Body of pancreas (tissue), 4 donors: ENCODE data around the gene TBCA. TPM values are rescaled to one million over a fixed set of nuclear protein-coding genes. Genes with fewer than 3 reads are reported as not detected.

Source experiments
- ATAC-seq: fragments of 150-250 bp; one replicate; pipeline ENCODE4 v1.9.1; 2016
- DNase-seq, 4 donors: peaks; one replicate each; pipeline ENCODE4 v3.0.0-alpha.2; 2019
- H3K27ac ChIP-seq, 4 donors: fragments of 200-600 bp; sonication (generic); 1 replicate in 3 of 4; 2 replicates in 1 of 4; pipeline versions ENCODE4 v1.5.1 to v1.6.1; 2016 to 2019; ENCODE audit warnings: mild to moderate bottlenecking in 1 of 4, mixed read lengths in 1 of 4, moderate library complexity in 1 of 4
- H3K27me3 ChIP-seq, 2 donors: fragments of 200-600 bp; sonication (generic); one replicate each; pipeline ENCODE4 v1.6.0; 2016; ENCODE audit warnings: mild to moderate bottlenecking in 1 of 2
- H3K36me3 ChIP-seq, 2 donors: fragments of 200-600 bp; sonication (generic); replicated peaks in 1 of 2; 2 replicates each; pipeline ENCODE4 v1.5.1; 2016; ENCODE audit warnings: low read depth in 2 of 2; ENCODE audit not compliant: insufficient read depth in 1 of 2
- H3K4me1 ChIP-seq: fragments of 200-600 bp; sonication (generic); one replicate; pipeline ENCODE4 v1.6.0; 2016
- H3K4me3 ChIP-seq, 2 donors: fragments of 200-600 bp; sonication (generic); 1 replicate in 1 of 2; 2 replicates in 1 of 2; pipeline ENCODE4 v1.5.1; 2016 to 2019
- H3K9me3 ChIP-seq, 3 donors: fragments of 200-600 bp; sonication (generic); 1 replicate in 2 of 3; 2 replicates in 1 of 3; pipeline ENCODE4 v1.5.1; 2016
- CTCF ChIP-seq, 7 experiments: fragments of 450-650 bp in 4 of 7; fragments of 200-600 bp in 3 of 7; sonication (generic) in 3 of 7; IDR thresholded peaks; one replicate each; pipeline ENCODE4 v1.5.1; 2016 to 2019; ENCODE audit warnings: antibody characterized with exemption in 7 of 7
- POLR2A ChIP-seq, 3 donors: fragments of 450-650 bp; IDR thresholded peaks; one replicate each; pipeline ENCODE4 v1.6.1; 2016; ENCODE audit warnings: antibody characterized with exemption in 3 of 3, mild to moderate bottlenecking in 2 of 3
- whole genome bisulfite sequencing, 2 donors: methylation state at CpG; one replicate each; pipeline ENCODE4 v1.1.5; 2017; 5-methylcytosine and 5-hydroxymethylcytosine counted together
- intact Hi-C: fragments of 100-400 bp; cut with DNase I; formaldehyde crosslinking; loops from one replicate; pipeline ENCODE4 v1.15.1; 2023
- total RNA-seq, 2 donors: library from RNA; depleted of rRNA; stranded (reverse); fragments of >200 nt; gene quantifications; one replicate each; pipeline ENCODE4 v1.1.0, GENCODE V29; 2016

The TBCA gene
- total RNA-seq, 2 donors from 2014 or later: 63.6 to 77.8 TPM

GRCh38 chr5:77725616-77726015 lies 50.5 kb downstream of the TBCA start:
- 68 to 80% methylated on average over 7 of the region's 7 CpGs for WGBS, 2 donors
- H3K36me3 ChIP-seq: no peaks in the 10 kb centered on the region

GRCh38 chr5:77724934-77725333 lies 51.2 kb downstream of the TBCA start:
- intact Hi-C loops: no loop called here
- Histone ChIP-seq H3K36me3 (no peaks in the 10 kb centered on the region), H3K27me3 (no peaks in the 10 kb centered on the region), H3K4me1 (no peaks in the 10 kb centered on the region), H3K4me3 (no peak overlapping the region), H3K27ac (no peak overlapping the region), H3K9me3 (no peaks in the 10 kb centered on the region)
- DNase-seq (no peak), ATAC-seq (no peak)
- 83 to 98% methylated on average over 5 of the region's 5 CpGs for WGBS, 2 donors
- no peak for TF ChIP-seq CTCF (IDR thresholded peaks at IDR 0.05)
- TF ChIP-seq POLR2A (IDR thresholded peaks at IDR 0.05): no peak

More at GRCh38 chr5:77725616-77726015, 50.5 kb downstream of the TBCA start:
- no peak for ATAC-seq
- H3K27me3 ChIP-seq: no peaks in the 10 kb centered on the region
- H3K9me3 ChIP-seq: no peaks in the 10 kb centered on the region
- intact Hi-C loops: no loop called here
- TF ChIP-seq POLR2A (IDR thresholded peaks at IDR 0.05) (no peak), CTCF (IDR thresholded peaks at IDR 0.05) (no peak)
- no peak overlapping the region for H3K27ac ChIP-seq
- no peak overlapping the region for H3K4me3 ChIP-seq
- DNase-seq: no peak
- no peaks in the 10 kb centered on the region for H3K4me1 ChIP-seq

GRCh38 chr5:77719666-77720363 lies 56.3 kb downstream of the TBCA start:
- Histone ChIP-seq H3K27ac (no peak overlapping the region), H3K9me3 (no peaks in the 10 kb centered on the region), H3K4me1 (no peaks in the 10 kb centered on the region), H3K4me3 (no peak overlapping the region), H3K36me3 (no peaks in the 10 kb centered on the region), H3K27me3 (no peaks in the 10 kb centered on the region)
- DNase-seq: no peak
- TF ChIP-seq POLR2A (IDR thresholded peaks at IDR 0.05) (no peak), CTCF (IDR thresholded peaks at IDR 0.05) (no peak)
- no peak for ATAC-seq
- intact Hi-C loops: no loop called here
- 90 to 94% methylated on average over 3 of the region's 3 CpGs for WGBS, 2 donors

DNA sequence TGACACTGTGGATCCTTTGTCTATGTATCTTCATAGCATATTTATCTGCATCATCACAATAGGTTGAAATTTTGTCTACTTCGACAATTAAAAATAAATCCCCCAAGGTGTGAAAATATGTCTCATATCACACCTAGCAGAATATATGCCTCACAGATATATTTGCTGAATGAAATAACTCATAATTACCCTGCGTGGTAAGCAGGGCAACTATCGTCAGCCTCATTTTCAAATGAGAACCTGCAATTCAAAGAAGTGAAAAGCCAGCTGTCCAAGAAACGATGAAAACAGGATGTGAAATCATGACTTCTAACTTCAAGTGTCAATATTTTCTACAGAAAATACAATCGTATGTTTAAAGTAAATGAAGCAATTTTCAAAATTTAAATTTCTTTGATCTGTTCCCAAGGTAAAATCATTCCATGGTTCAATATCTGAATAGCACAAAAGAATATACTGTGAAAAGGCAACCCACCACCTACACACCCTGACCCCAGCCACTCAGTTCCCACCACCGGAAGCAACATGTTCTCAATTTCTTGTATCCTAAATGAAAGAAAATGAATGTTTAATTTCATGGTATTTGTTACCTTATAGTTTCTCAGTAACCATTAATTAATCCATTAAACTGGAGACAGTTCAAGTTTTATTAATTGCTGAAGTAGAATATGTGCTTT lies 57.1 kb downstream of the TBCA start:
- no peaks in the 10 kb centered on the region for H3K9me3 ChIP-seq
- H3K36me3 ChIP-seq: no peaks in the 10 kb centered on the region
- no peaks in the 10 kb centered on the region for H3K4me1 ChIP-seq
- no peaks in the 10 kb centered on the region for H3K27me3 ChIP-seq
- intact Hi-C loops: no loop called here
- H3K27ac ChIP-seq: no peak overlapping the region
- no peak for ATAC-seq
- no peak overlapping the region for H3K4me3 ChIP-seq
- TF ChIP-seq CTCF (IDR thresholded peaks at IDR 0.05): no peak
- no peak for TF ChIP-seq POLR2A (IDR thresholded peaks at IDR 0.05)
- WGBS, 2 donors: 84 to 92% methylated on average over 6 of the region's 6 CpGs
- DNase-seq: no peak
